Measurements from ENCODE around the gene FIBP.

Gene FIBP

DNA sequence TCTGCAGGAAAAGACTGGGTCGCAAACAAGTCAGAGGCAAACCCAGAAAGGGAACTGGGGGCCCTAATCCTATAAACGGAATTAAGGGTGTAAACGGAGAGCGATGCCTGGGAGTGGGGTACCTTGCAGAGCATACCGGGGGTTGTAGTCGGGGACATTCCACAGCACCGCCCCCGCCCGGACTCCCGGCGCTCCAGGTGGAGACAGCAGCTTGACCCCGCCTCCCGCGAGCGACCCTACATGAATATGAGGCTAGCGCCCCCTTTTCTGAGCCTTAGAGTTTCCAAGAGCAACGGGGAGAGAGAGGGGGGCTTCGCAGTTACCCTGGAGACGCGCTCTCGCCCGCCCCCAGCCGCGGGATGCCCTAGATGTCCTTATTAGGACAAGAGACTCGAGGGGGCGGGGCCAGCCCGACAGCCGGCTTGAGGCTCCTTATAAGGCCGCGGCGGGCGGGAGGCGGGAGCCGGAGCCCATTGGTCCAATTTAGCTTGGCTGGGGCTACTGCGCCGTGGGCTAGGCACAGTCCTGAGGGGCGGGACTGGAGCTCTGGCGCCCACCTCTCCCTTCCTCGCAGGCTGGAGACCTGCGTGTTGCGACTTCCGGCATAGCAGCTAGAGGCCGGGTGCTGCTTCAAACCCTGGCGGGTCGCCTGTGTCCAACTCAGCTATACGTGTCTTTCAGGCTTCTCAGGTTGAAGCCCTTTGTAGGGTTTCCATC lies 29.0 kb downstream of the FIBP start:
- Histone ChIP-seq H3K4me3 (ENCODE audit: low read length) (peak overlapping the region; percentile 96), H3K4me1 (ENCODE audit: control insufficient read depth, low read depth, low read length) (peaks cover 4% of the 10 kb centered on the region), H3K27me3 (ENCODE audit: control insufficient read depth, insufficient read depth, low read length) (no peaks in the 10 kb centered on the region), H3K9ac (ENCODE audit: low read length) (peak overlapping the region; percentile 93), H3K9me3 (ENCODE audit: control insufficient read depth, low read depth, low read length) (no peaks in the 10 kb centered on the region), H3K27ac (ENCODE audit: low read length) (peak overlapping the region; percentile 94), H3K36me3 (ENCODE audit: control insufficient read depth, low read depth, low read length) (peaks cover 32% of the 10 kb centered on the region)

GRCh38 chr11:65858681-65859087 lies 29.6 kb downstream of the FIBP start:
- H3K36me3 ChIP-seq (ENCODE audit: control insufficient read depth, low read depth, low read length): peaks cover 32% of the 10 kb centered on the region
- peak overlapping the region; percentile 96 for H3K4me3 ChIP-seq (ENCODE audit: low read length)

DNA sequence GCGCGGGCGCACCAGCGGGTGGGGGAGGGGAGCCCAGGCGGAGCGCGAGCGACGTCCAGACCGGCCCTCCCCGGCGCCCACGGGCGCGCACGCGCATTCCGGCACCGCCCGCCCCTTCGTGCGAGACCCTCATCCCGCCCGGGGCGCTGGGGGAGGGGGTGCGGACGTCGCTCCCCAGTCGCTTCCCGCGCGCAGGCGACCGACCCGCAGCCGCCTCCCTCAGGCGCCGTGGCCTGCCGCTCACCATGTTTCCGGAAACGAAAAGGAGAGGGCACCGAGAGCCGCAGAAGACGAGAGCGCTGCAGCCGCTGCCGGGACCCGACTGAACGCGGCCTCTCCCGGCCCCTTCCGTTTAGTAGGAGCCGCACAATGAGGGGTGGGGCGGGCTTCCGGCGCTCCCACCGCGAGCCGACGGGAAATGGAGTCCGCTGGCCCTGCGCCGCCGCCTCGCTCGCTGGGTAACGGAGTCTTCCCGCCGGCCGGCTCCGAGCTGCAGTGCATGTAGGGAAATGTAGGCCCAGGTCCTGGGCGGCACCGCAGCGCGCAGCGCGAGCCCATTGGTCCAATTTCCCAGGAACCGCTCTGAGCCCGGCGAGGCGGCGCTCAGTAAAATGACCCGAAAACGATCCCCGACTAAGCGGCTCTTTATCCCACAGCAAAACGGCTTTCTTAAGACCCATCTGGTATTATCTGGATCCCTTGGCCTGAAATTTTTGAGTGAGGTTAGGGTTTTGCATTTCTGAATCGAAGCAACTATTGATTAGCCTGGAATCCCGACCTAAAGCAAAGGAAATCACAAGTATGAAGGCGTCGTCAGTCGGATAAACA lies 30.2 kb downstream of the FIBP start, which contains the start of gene CFL1:
CFL1 (minus strand) TSS at position 328 of the 828 bp plus-strand sequence; CDS start at position 247, 81 bp downstream.
- Histone ChIP-seq H3K4me3 (ENCODE audit: low read length) (peak within 1 kb of the TSS; percentile 96), H3K36me3 (ENCODE audit: control insufficient read depth, low read depth, low read length) (peaks cover 34% of the 10 kb centered on the region), H3K9me3 (ENCODE audit: control insufficient read depth, low read depth, low read length) (no peaks in the 10 kb centered on the region), H3K27ac (ENCODE audit: low read length) (peak within 1 kb of the TSS; percentile 94), H3K9ac (ENCODE audit: low read length) (peak within 1 kb of the TSS; percentile 93), H3K27me3 (ENCODE audit: control insufficient read depth, insufficient read depth, low read length) (no peaks in the 10 kb centered on the region), H3K4me1 (ENCODE audit: control insufficient read depth, low read depth, low read length) (peaks cover 4% of the 10 kb centered on the region)

More at GRCh38 chr11:65858681-65859087, 29.6 kb downstream of the FIBP start:
- no peaks in the 10 kb centered on the region for H3K9me3 ChIP-seq (ENCODE audit: control insufficient read depth, low read depth, low read length)
- peak overlapping the region; percentile 94 for H3K27ac ChIP-seq (ENCODE audit: low read length)
- peaks cover 4% of the 10 kb centered on the region for H3K4me1 ChIP-seq (ENCODE audit: control insufficient read depth, low read depth, low read length)
- no peaks in the 10 kb centered on the region for H3K27me3 ChIP-seq (ENCODE audit: control insufficient read depth, insufficient read depth, low read length)
- peak overlapping the region; percentile 93 for H3K9ac ChIP-seq (ENCODE audit: low read length)

DNA sequence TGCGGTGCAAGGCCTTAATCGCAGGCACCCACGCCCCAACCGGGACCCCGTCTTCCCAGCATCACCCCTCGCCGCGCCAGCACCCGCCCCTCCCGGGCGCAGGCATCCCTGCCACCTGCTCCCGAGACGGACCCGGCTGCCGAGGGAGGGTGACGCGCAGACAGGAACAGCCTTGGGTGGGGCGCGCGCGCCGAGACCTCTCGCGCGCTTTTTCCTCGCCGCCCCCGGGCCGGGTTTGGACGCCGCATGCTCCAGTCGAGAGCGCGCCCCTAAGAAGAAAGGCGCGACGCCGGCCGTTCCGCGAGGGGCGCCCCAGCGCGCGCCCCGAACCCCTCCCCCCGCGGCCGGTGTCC lies 30.8 kb downstream of the FIBP start:
- Histone ChIP-seq H3K27ac (ENCODE audit: low read length) (peak overlapping the region; percentile 12), H3K4me3 (ENCODE audit: low read length) (peak overlapping the region; percentile 96), H3K4me1 (ENCODE audit: control insufficient read depth, low read depth, low read length) (peaks cover 4% of the 10 kb centered on the region), H3K9ac (ENCODE audit: low read length) (peak overlapping the region; percentile 84), H3K27me3 (ENCODE audit: control insufficient read depth, insufficient read depth, low read length) (no peaks in the 10 kb centered on the region), H3K36me3 (ENCODE audit: control insufficient read depth, low read depth, low read length) (peaks cover 33% of the 10 kb centered on the region), H3K9me3 (ENCODE audit: control insufficient read depth, low read depth, low read length) (no peaks in the 10 kb centered on the region)

GRCh38 chr11:65856689-65857499 lies 31.4 kb downstream of the FIBP start:
- no peaks in the 10 kb centered on the region for H3K27me3 ChIP-seq (ENCODE audit: control insufficient read depth, insufficient read depth, low read length)
- H3K4me1 ChIP-seq (ENCODE audit: control insufficient read depth, low read depth, low read length): peaks cover 4% of the 10 kb centered on the region
- peak overlapping the region; percentile 84 for H3K9ac ChIP-seq (ENCODE audit: low read length)
- H3K36me3 ChIP-seq (ENCODE audit: control insufficient read depth, low read depth, low read length): peaks cover 31% of the 10 kb centered on the region
- H3K9me3 ChIP-seq (ENCODE audit: control insufficient read depth, low read depth, low read length): no peaks in the 10 kb centered on the region
- peak overlapping the region; percentile 96 for H3K4me3 ChIP-seq (ENCODE audit: low read length)
- H3K27ac ChIP-seq (ENCODE audit: low read length): peak overlapping the region; percentile 12

DNA sequence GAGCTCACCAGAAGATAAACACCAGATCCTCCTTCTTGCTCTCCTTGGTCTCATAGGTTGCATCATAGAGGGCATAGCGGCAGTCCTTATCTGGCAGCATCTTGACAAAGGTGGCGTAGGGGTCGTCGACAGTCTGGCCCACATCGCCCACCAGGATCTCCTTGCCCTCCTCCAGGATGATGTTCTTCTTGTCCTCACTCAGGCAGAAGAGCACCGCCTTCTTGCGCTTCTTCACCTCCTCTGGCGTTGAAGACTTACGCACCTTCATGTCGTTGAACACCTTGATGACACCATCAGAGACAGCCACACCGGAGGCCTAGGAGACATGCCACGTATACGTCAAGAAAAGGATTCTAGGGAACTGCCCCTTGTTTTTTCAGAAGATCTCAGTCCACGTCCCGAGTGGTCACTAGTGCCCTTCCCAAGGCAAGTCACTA lies 32.3 kb downstream of the FIBP start:
- Histone ChIP-seq H3K4me3 (ENCODE audit: low read length) (peak overlapping the region; percentile 96), H3K27me3 (ENCODE audit: control insufficient read depth, insufficient read depth, low read length) (no peaks in the 10 kb centered on the region), H3K9me3 (ENCODE audit: control insufficient read depth, low read depth, low read length) (no peaks in the 10 kb centered on the region), H3K4me1 (ENCODE audit: control insufficient read depth, low read depth, low read length) (peaks cover 4% of the 10 kb centered on the region), H3K9ac (ENCODE audit: low read length) (peak overlapping the region; percentile 84), H3K27ac (ENCODE audit: low read length) (no peak overlapping the region), H3K36me3 (ENCODE audit: control insufficient read depth, low read depth, low read length) (peaks cover 35% of the 10 kb centered on the region)

GRCh38 chr11:65854852-65855837 lies 33.1 kb downstream of the FIBP start:
- no peaks in the 10 kb centered on the region for H3K9me3 ChIP-seq (ENCODE audit: control insufficient read depth, low read depth, low read length)
- no peak overlapping the region for H3K9ac ChIP-seq (ENCODE audit: low read length)
- peaks cover 4% of the 10 kb centered on the region for H3K4me1 ChIP-seq (ENCODE audit: control insufficient read depth, low read depth, low read length)
- no peaks in the 10 kb centered on the region for H3K27me3 ChIP-seq (ENCODE audit: control insufficient read depth, insufficient read depth, low read length)
- H3K4me3 ChIP-seq (ENCODE audit: low read length): no peak overlapping the region
- H3K27ac ChIP-seq (ENCODE audit: low read length): no peak overlapping the region
- peaks cover 35% of the 10 kb centered on the region for H3K36me3 ChIP-seq (ENCODE audit: control insufficient read depth, low read depth, low read length)

DNA sequence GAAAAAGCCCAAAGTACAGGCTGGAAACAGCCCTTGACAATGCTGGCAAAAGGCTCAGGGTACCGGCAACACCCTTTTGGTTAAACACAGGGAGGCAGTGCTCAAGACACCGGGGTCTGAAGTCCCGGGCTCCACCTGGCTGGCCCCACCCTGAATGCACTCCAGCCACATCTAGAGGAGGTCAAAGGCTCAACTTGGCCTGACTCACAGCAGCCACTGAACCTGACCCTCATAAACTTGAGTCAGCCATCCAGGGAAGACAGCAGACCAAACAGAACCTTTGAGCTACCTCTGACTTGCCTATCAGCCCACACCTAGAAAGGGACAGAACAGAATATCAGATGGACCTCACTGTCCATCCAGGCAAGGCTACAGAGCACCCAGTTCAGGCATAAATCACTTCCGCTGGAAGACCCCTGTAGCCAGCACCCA lies 34.1 kb downstream of the FIBP start:
- Histone ChIP-seq H3K4me1 (ENCODE audit: control insufficient read depth, low read depth, low read length) (peaks cover 4% of the 10 kb centered on the region), H3K27me3 (ENCODE audit: control insufficient read depth, insufficient read depth, low read length) (no peaks in the 10 kb centered on the region), H3K27ac (ENCODE audit: low read length) (no peak overlapping the region), H3K36me3 (ENCODE audit: control insufficient read depth, low read depth, low read length) (peaks cover 35% of the 10 kb centered on the region), H3K4me3 (ENCODE audit: low read length) (no peak overlapping the region), H3K9ac (ENCODE audit: low read length) (no peak overlapping the region), H3K9me3 (ENCODE audit: control insufficient read depth, low read depth, low read length) (no peaks in the 10 kb centered on the region)

DNA sequence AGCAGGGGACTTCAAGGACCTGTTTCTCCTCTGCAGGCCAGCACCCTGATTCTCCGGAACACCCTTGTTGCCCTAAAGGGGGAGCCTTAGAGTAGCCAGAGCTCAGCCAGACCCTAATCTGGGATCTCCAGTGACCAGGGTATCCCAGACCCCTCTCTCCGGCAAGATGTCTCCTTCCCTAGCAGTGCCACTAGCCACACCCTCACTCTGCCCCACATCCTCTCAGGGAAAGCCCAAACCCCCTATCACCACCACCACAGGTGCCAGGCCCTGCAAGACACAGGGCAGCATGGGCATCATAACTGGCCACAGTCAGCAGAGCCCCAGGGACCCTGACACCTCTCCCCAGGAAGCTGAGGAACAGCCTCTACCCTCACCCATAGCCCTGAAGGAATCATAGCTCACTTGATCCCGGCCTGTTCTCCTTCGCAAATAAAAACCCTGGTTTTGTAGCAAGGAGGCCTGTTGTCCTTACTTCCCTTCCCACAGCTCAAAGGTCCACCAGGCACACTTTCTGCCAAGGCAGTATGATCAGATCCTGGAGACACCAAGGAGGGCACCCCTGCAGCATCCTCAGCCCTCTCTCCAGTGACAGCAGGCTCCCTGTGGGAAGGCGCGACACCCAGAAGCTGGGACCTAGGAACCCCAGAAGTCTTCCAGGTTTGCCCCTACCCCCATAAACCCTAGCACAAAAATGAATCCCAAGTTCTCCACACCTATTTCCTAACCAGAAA lies 34.9 kb downstream of the FIBP start:
- Histone ChIP-seq H3K4me1 (ENCODE audit: control insufficient read depth, low read depth, low read length) (peaks cover 4% of the 10 kb centered on the region), H3K9me3 (ENCODE audit: control insufficient read depth, low read depth, low read length) (no peaks in the 10 kb centered on the region), H3K4me3 (ENCODE audit: low read length) (no peak overlapping the region), H3K9ac (ENCODE audit: low read length) (no peak overlapping the region), H3K27me3 (ENCODE audit: control insufficient read depth, insufficient read depth, low read length) (no peaks in the 10 kb centered on the region), H3K27ac (ENCODE audit: low read length) (no peak overlapping the region), H3K36me3 (ENCODE audit: control insufficient read depth, low read depth, low read length) (peaks cover 35% of the 10 kb centered on the region)
